HAP-1 (cell line): Measurements from ENCODE around the gene AR.

Experiments used
- DNase-seq, 2 experiments: peaks; one replicate each; pipeline ENCODE4 v3.0.0-alpha.2; 2016 to 2020; ENCODE audit warnings: low spot score in 2 of 2
- H3K27me3 ChIP-seq: fragments of 250-450 bp; sonication (Bioruptor Pico); 2 replicates; pipeline ENCODE4 v1.5.1; 2020; ENCODE audit warnings: low read depth, mild to moderate bottlenecking, moderate library complexity
- H3K36me3 ChIP-seq: fragments of 250-450 bp; sonication (Bioruptor Pico); replicated peaks from 2 replicates; pipeline ENCODE4 v1.5.1; 2020; ENCODE audit warnings: mild to moderate bottlenecking
- H3K4me1 ChIP-seq: fragments of 250-450 bp; sonication (Bioruptor Pico); 2 replicates; pipeline ENCODE4 v1.5.1; 2020; ENCODE audit warnings: mild to moderate bottlenecking
- H3K4me3 ChIP-seq: fragments of 250-450 bp; sonication (Bioruptor Pico); 2 replicates; pipeline ENCODE4 v1.5.1; 2020; ENCODE audit warnings: mild to moderate bottlenecking, moderate library complexity
- H3K9me3 ChIP-seq: fragments of 250-450 bp; sonication (Bioruptor Pico); 2 replicates; pipeline ENCODE4 v1.5.1; 2020; ENCODE audit warnings: mild to moderate bottlenecking, moderate library complexity
- in situ Hi-C: fragments of 300-500 bp; cut with MboI; formaldehyde crosslinking; loops from 3 replicates; pipeline ENCODE4 v1.14.3; 2020; ENCODE audit warnings: low sequenced_read_pairs, inconsistent platforms, mixed read lengths

AR gene

DNA sequence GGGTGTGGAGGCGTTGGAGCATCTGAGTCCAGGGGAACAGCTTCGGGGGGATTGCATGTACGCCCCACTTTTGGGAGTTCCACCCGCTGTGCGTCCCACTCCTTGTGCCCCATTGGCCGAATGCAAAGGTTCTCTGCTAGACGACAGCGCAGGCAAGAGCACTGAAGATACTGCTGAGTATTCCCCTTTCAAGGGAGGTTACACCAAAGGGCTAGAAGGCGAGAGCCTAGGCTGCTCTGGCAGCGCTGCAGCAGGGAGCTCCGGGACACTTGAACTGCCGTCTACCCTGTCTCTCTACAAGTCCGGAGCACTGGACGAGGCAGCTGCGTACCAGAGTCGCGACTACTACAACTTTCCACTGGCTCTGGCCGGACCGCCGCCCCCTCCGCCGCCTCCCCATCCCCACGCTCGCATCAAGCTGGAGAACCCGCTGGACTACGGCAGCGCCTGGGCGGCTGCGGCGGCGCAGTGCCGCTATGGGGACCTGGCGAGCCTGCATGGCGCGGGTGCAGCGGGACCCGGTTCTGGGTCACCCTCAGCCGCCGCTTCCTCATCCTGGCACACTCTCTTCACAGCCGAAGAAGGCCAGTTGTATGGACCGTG, 2.2 kb downstream of the AR start:
- 0 out of 2 replicates have a peak, but pooled peaks cover 3% of the 10 kb centered on the region for H3K36me3 ChIP-seq
- no peaks in the 10 kb centered on the region for H3K27me3 ChIP-seq
- peak; percentile 45 to 51 for DNase-seq
- peak overlapping the region; percentile 66 for H3K4me3 ChIP-seq
- H3K4me1 ChIP-seq: peaks cover 23% of the 10 kb centered on the region
- in situ Hi-C loops: no loop called here
- no peaks in the 10 kb centered on the region for H3K9me3 ChIP-seq

- Histone ChIP-seq H3K4me3 (peak overlapping the region; percentile 66), H3K9me3 (no peaks in the 10 kb centered on the region), H3K4me1 (peaks cover 27% of the 10 kb centered on the region), H3K27me3 (no peaks in the 10 kb centered on the region), H3K36me3 (0 out of 2 replicates have a peak, but pooled peaks cover 3% of the 10 kb centered on the region)
- DNase-seq: peak in 1 of 2 experiments; percentile 36
- in situ Hi-C loops: no loop called here
Measured at GRCh38 chrX:67546496-67547423, 2.9 kb downstream of the AR start.

DNA sequence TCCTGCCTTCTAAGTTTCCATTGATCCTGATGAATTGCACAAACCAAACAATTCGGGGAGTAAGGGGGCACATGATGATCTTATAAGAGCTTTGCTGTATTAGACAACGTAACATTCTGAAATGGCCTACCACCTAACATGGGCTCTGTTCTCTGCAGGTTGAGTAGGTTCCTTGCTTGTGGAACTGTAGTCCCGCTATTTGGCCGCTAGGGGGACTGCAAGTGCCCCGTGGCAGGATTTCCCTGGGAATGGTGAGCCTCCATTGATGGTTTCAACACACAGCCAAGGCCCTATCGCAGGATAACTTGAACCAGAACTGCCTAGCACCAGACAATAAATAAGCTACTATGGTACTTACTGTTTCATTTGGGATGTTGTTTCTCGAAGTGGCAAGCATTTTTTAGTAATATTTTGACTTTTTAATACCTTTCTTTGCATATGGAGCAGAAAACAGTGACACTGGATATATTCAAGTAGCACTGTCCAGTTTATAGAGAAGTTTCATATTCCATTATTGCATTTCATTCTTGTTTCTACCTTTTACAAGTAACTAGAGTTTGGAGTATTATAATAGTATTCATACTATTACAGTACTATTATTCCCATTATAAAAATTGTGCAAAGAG, 11.9 kb downstream of the AR start:
- Histone ChIP-seq H3K9me3 (peaks cover 4% of the 10 kb centered on the region), H3K27me3 (no peaks in the 10 kb centered on the region), H3K4me1 (peaks cover 18% of the 10 kb centered on the region), H3K4me3 (no peak overlapping the region), H3K36me3 (peaks cover 13% of the 10 kb centered on the region)
- in situ Hi-C loops: no loop called here
- DNase-seq: peak; percentile 67 to 70

DNA sequence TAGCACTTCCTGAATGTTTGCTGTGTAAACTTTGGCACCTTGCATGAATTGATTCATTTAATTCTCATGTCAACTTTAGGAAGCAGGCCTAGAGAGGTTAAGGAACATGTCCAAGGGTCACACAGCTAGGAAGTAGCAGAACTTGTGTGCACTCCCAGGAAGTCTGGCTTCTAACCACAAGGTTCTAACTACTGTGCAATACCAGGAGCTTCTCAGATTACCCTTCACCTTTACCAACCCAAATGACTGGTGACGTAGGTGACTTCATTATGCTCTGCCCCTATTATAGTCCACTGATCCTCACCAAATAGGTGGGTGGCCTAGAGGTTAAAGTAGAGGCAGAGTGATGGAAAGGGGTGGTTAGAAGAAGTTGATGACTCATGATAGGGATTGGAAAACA, 14.4 kb downstream of the AR start:
- H3K27me3 ChIP-seq: no peaks in the 10 kb centered on the region
- in situ Hi-C loops: no loop called here
- H3K9me3 ChIP-seq: no peaks in the 10 kb centered on the region

DNA sequence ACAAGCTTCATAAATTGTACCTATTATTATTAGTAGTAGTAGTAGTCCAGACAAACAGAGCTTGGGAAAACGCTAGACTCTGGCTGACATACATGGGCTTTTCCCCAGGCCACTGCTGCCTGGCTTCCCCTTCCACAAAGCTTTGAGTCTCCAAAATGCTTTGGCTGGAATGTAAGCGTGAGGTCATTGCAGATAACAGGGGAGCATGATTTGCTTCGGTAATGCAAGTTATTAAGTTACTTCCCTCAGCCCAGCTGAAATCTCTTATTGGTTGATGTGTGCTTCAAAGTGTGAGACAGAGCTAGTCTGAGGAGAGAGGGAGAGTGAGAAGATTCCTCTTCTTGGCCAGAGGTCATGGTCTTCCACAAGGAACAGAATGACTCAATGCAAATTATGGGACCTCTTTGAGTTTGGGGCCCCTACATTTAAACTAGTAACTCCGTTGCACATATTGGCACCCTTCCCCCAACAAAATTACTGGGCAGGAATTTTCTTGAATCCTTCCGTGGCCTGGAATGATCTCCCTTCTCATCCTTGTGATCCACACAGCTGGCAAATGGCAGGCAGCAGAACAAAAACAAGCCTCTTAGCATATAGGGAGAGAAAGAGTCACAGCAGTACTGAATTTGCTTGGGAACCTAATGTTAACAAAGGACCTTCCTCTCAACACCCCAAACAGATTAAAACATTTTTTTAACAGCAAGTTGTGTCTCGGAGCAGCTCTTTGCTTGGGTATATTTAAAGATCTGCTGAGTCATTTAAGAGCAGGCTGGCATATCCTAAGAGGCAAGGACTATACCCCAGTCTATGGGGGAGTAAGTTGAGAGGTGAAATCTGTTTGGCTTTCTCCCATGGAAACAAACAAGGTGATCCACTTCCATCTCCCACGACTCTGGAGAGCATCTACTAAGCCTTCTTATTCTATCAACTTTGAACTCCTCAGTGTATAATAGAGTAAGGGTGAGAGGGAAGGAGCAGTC, 19.9 kb downstream of the AR start:
- Histone ChIP-seq H3K4me1 (peaks cover 20% of the 10 kb centered on the region), H3K27me3 (no peaks in the 10 kb centered on the region), H3K4me3 (no peak overlapping the region), H3K36me3 (0 out of 2 replicates have a peak, but pooled peaks cover 9% of the 10 kb centered on the region), H3K9me3 (no peaks in the 10 kb centered on the region)
- no peak for DNase-seq
- in situ Hi-C loops: no loop called here

More for the DNA sequence above, 14.4 kb downstream of the AR start:
- H3K4me3 ChIP-seq: no peak overlapping the region
- peaks cover 22% of the 10 kb centered on the region for H3K4me1 ChIP-seq
- peaks cover 14% of the 10 kb centered on the region for H3K36me3 ChIP-seq
- no peak for DNase-seq

DNA sequence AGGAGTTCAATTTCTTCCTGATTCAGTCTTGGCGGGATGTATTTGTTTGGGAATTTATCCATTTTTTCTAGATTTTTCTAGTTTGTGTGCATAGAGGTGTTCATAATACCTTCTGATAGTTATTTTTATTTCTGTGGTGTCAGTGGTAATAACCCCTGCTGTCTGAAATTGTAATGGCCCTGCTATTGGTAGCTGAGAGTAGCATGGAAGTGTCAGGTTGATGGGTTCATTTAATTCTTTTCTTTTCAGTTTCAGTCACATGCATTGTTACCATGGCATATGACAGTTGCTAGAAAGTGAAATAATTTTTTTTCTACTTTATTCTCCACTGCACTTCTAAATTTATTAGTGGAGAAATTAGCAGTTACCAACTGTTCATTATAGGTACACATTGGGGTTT, 20.7 kb downstream of the AR start:
- Histone ChIP-seq H3K4me1 (peaks cover 20% of the 10 kb centered on the region), H3K27me3 (no peaks in the 10 kb centered on the region), H3K4me3 (no peak overlapping the region), H3K36me3 (0 out of 2 replicates have a peak, but pooled peaks cover 9% of the 10 kb centered on the region), H3K9me3 (no peaks in the 10 kb centered on the region)
- DNase-seq: no peak
- in situ Hi-C loops: no loop called here

GRCh38 chrX:67568769-67569168, 24.9 kb downstream of the AR start:
- Histone ChIP-seq H3K27me3 (no peaks in the 10 kb centered on the region), H3K4me3 (no peak overlapping the region), H3K9me3 (no peaks in the 10 kb centered on the region), H3K36me3 (no peaks in the 10 kb centered on the region), H3K4me1 (no peaks in the 10 kb centered on the region)
- in situ Hi-C loops: no loop called here
- DNase-seq: no peak

GRCh38 chrX:67570839-67571238, 27.0 kb downstream of the AR start:
- DNase-seq: no peak
- Histone ChIP-seq H3K4me3 (no peak overlapping the region), H3K36me3 (no peaks in the 10 kb centered on the region), H3K9me3 (no peaks in the 10 kb centered on the region), H3K4me1 (peaks cover 16% of the 10 kb centered on the region), H3K27me3 (no peaks in the 10 kb centered on the region)
- in situ Hi-C loops: no loop called here

- Histone ChIP-seq H3K27me3 (no peaks in the 10 kb centered on the region), H3K36me3 (no peaks in the 10 kb centered on the region), H3K4me1 (peaks cover 20% of the 10 kb centered on the region), H3K4me3 (no peak overlapping the region), H3K9me3 (no peaks in the 10 kb centered on the region)
- DNase-seq: peak in 1 of 2 experiments; percentile 31
- in situ Hi-C loops: no loop called here
Measured at GRCh38 chrX:67574696-67575095, 30.9 kb downstream of the AR start.

- Histone ChIP-seq H3K9me3 (no peaks in the 10 kb centered on the region; the same call in 1 of the 2 replicates), H3K4me3 (no peak overlapping the region), H3K4me1 (peaks cover 30% of the 10 kb centered on the region), H3K27me3 (no peaks in the 10 kb centered on the region), H3K36me3 (no peaks in the 10 kb centered on the region; the same call in 1 of the 2 replicates)
- in situ Hi-C loops: no loop called here
- DNase-seq: no peak
Measured at GRCh38 chrX:67582436-67582835, 38.6 kb downstream of the AR start.

GRCh38 chrX:67583171-67583570, 39.4 kb downstream of the AR start:
- Histone ChIP-seq H3K36me3 (no peaks in the 10 kb centered on the region; the same call in 1 of the 2 replicates), H3K4me3 (no peak overlapping the region), H3K27me3 (no peaks in the 10 kb centered on the region), H3K9me3 (no peaks in the 10 kb centered on the region; the same call in 1 of the 2 replicates), H3K4me1 (peaks cover 30% of the 10 kb centered on the region)
- DNase-seq: peak; percentile 52 to 90
- in situ Hi-C loops: no loop called here

DNA sequence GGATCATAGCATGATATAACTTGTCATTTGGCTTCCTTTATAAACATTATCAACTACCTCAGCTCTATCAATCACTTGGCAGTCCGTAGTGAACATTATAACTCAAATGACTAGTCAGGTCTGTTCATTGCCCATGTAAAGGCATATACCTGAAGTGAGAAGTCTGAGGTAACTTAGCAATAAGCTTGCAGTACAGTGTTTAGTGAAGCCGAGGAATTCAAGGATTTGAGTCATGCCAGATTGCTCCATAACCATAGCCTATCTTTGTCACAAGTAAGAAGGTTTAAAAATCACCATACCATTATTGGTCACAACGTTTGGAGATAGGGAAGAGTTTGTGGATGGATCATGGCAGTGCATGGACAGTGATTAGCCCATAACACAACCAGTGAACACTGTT, 41.6 kb downstream of the AR start:
- in situ Hi-C loops: no loop called here
- Histone ChIP-seq H3K4me1 (peaks cover 24% of the 10 kb centered on the region), H3K36me3 (peaks cover 3% of the 10 kb centered on the region; the same call in 1 of the 2 replicates), H3K4me3 (no peak overlapping the region), H3K9me3 (no peaks in the 10 kb centered on the region; the same call in 1 of the 2 replicates), H3K27me3 (no peaks in the 10 kb centered on the region)
- no peak for DNase-seq
